DOHH2 (cell line): ENCODE measurements around the gene PCDHGC5.

Source experiments
- H3F3A ChIP-seq: fragments of 200-600 bp; sonication (generic), shearing (Covaris generic); 2 replicates; pipeline ENCODE4 v1.6.0; 2016; ENCODE audit warnings: antibody characterized with exemption, mild to moderate bottlenecking; ENCODE audit not compliant: control insufficient read depth, insufficient read depth
- H3K27ac ChIP-seq: fragments of 200-600 bp; sonication (generic); 2 replicates; pipeline ENCODE4 v1.5.1; 2014; ENCODE audit warnings: low read depth, mild to moderate bottlenecking, low read length, moderate library complexity
- H3K27me3 ChIP-seq: fragments of 200-600 bp; sonication (generic); 2 replicates; pipeline ENCODE4 v1.6.1; 2014; ENCODE audit warnings: mild to moderate bottlenecking, low read length, mixed read lengths; ENCODE audit not compliant: control insufficient read depth
- H3K36me3 ChIP-seq: fragments of 200-600 bp; sonication (generic); 2 replicates; pipeline ENCODE4 v1.6.1; 2014; ENCODE audit warnings: mild to moderate bottlenecking, low read length, moderate library complexity, mixed read lengths; ENCODE audit not compliant: control insufficient read depth
- H3K4me1 ChIP-seq: fragments of 200-600 bp; sonication (generic); 2 replicates; pipeline ENCODE4 v1.6.1; 2014; ENCODE audit warnings: mild to moderate bottlenecking, low read length, mixed read lengths; ENCODE audit not compliant: control insufficient read depth
- H3K4me2 ChIP-seq: fragments of 200-600 bp; sonication (generic); 2 replicates; pipeline ENCODE4 v1.6.0; 2014; ENCODE audit warnings: mild to moderate bottlenecking, low read length, moderate library complexity
- H3K4me3 ChIP-seq: fragments of 200-600 bp; sonication (generic); 2 replicates; pipeline ENCODE4 v1.5.1; 2014; ENCODE audit warnings: mild to moderate bottlenecking, low read length, mixed read lengths
- H3K79me2 ChIP-seq: fragments of 200-600 bp; sonication (generic); 2 replicates; pipeline ENCODE4 v1.6.1; 2014; ENCODE audit warnings: mild to moderate bottlenecking, low read length, mixed read lengths; ENCODE audit not compliant: control insufficient read depth
- H3K9me2 ChIP-seq: fragments of 200-600 bp; sonication (generic); replicated peaks from 2 replicates; pipeline ENCODE4 v1.6.1; 2014; ENCODE audit warnings: mild to moderate bottlenecking, low read length, mixed read lengths; ENCODE audit not compliant: control insufficient read depth
- H3K9me3 ChIP-seq: fragments of 200-600 bp; sonication (generic); 2 replicates; pipeline ENCODE4 v1.6.1; 2014; ENCODE audit warnings: antibody characterized with exemption, low read length, mixed read lengths; ENCODE audit not compliant: control insufficient read depth, insufficient read depth
- H4K20me1 ChIP-seq: fragments of 200-600 bp; sonication (generic); 2 replicates; pipeline ENCODE4 v1.6.0; 2014; ENCODE audit warnings: low read depth, mild to moderate bottlenecking, antibody characterized with exemption, low read length, moderate library complexity; ENCODE audit not compliant: control insufficient read depth, insufficient read depth
- EZH2phosphoT487 ChIP-seq: fragments of 200-600 bp; sonication (generic); IDR thresholded peaks from 2 replicates; pipeline ENCODE4 v1.6.1; 2017; ENCODE audit warnings: borderline replicate concordance, mild to moderate bottlenecking, antibody characterized with exemption, low read length, moderate library complexity, mixed read lengths
- TF ChIP-seq, protein P1 (sequence below): fragments of 200-600 bp; sonication (generic); IDR thresholded peaks from one replicate; pipeline ENCODE4 v1.5.1; 2014; ENCODE audit warnings: antibody characterized with exemption, mild to moderate bottlenecking, low read depth, low read length; ENCODE audit not compliant: poor library complexity, severe bottlenecking

PCDHGC5 gene

DNA sequence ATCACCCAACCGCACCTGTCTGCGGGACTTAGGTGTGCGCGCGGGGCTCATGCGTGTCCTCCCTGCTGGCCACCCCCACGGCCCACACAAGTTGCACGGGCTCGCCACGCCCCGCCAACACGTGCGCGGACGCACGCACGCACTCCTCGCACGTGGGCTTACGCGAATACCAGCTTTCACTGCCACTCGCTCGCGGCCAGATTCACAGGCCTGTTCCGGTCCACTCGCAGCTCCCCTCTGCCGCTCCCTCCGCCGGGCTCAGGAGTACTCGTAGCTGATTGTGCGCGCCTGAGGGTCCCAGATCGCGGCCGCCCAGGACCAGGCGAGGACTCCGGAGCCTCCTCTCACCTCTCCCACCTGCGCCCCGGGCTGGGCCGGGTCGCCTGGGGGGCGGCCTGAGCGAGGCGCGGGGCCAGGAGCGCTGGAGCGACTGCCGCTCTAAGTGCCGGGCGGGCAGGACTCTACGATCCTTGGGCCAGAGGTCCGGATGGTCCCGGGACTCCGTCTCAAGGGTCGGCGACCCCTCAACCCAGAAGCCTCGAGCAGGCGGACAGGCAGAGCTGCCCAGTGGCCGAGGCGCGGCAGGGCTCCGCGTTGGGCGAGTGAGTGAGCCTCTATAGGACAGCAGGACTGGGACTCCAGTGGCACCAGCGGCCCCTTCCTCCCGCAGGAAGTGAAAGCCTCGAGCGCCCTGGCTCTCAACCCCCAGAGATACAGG lies 3.4 kb downstream of the PCDHGC5 start:
- no peaks in the 10 kb centered on the region for H3K9me3 ChIP-seq
- H4K20me1 ChIP-seq, result no peaks in the 10 kb centered on the region
- H3K27ac ChIP-seq, result no peak overlapping the region
- H3K4me2 ChIP-seq, result peak overlapping the region; percentile 63
- peak overlapping the region; percentile 58 for H3K4me3 ChIP-seq
- no peaks in the 10 kb centered on the region for H3K9me2 ChIP-seq
- peaks cover 5% of the 10 kb centered on the region; the same call in 1 of the 2 replicates for H3F3A ChIP-seq
- H3K27me3 ChIP-seq, result no peaks in the 10 kb centered on the region
- H3K4me1 ChIP-seq, result peaks cover 71% of the 10 kb centered on the region
- peaks cover 93% of the 10 kb centered on the region for H3K36me3 ChIP-seq
- no peak for TF ChIP-seq EZH2phosphoT487
- TF ChIP-seq, protein P1, sequence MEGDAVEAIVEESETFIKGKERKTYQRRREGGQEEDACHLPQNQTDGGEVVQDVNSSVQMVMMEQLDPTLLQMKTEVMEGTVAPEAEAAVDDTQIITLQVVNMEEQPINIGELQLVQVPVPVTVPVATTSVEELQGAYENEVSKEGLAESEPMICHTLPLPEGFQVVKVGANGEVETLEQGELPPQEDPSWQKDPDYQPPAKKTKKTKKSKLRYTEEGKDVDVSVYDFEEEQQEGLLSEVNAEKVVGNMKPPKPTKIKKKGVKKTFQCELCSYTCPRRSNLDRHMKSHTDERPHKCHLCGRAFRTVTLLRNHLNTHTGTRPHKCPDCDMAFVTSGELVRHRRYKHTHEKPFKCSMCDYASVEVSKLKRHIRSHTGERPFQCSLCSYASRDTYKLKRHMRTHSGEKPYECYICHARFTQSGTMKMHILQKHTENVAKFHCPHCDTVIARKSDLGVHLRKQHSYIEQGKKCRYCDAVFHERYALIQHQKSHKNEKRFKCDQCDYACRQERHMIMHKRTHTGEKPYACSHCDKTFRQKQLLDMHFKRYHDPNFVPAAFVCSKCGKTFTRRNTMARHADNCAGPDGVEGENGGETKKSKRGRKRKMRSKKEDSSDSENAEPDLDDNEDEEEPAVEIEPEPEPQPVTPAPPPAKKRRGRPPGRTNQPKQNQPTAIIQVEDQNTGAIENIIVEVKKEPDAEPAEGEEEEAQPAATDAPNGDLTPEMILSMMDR, result no peak
- peaks cover 68% of the 10 kb centered on the region for H3K79me2 ChIP-seq

DNA sequence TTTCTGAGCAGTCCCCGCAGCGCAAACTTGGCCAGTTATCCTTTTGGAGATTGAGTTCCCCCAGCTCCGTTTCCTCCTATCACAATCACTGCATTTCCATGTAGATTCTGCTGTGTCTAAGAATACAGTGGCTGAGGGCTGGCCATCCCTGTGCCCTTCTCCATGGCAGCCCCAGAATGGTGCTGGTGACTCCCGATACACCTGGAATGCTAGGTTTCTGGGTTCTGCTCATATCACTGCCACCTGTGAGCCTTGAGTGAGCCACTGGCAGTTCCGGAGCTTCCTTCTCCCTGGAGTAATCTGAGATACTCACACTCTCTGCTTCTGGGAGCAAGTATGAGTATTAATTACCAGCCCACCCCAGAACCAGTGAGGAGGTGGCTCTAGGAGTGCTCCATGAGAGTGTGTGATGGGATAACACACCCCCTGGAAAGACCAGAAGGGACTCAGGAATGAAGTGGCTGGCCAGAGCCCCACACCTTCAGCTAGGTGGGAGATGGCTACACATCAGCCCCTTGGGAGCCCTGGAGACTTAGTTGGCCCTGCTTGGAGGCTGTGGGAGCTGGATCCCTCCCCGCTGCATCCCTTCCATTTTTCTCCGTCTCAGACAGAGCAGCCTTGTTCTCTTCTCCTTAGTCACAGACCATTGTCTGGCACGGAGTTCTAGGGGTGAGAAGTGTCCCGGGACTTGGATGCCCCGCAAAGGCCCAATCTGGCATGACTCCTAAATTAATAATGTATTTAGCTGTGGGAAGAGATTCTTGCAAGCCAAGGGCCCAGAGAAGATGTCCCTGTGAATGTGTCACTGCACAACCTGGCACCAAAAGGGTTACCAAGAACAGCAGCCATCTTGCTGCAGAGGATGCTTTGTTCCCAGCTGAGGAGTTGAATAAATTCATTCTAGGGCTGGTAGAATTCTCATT lies 4.9 kb downstream of the PCDHGC5 start:
- Histone ChIP-seq H3K27ac (0 out of 2 replicates have a peak overlapping the region, but pooled peaks have one; percentile 23), H3F3A (peaks cover 5% of the 10 kb centered on the region; the same call in 1 of the 2 replicates), H3K9me3 (no peaks in the 10 kb centered on the region), H3K79me2 (peaks cover 54% of the 10 kb centered on the region), H3K36me3 (peaks cover 88% of the 10 kb centered on the region), H3K4me2 (peak overlapping the region; percentile 48), H4K20me1 (no peaks in the 10 kb centered on the region), H3K4me1 (peaks cover 65% of the 10 kb centered on the region), H3K4me3 (no peak overlapping the region), H3K9me2 (no peaks in the 10 kb centered on the region), H3K27me3 (no peaks in the 10 kb centered on the region)
- TF ChIP-seq, protein P1, result no peak

DNA sequence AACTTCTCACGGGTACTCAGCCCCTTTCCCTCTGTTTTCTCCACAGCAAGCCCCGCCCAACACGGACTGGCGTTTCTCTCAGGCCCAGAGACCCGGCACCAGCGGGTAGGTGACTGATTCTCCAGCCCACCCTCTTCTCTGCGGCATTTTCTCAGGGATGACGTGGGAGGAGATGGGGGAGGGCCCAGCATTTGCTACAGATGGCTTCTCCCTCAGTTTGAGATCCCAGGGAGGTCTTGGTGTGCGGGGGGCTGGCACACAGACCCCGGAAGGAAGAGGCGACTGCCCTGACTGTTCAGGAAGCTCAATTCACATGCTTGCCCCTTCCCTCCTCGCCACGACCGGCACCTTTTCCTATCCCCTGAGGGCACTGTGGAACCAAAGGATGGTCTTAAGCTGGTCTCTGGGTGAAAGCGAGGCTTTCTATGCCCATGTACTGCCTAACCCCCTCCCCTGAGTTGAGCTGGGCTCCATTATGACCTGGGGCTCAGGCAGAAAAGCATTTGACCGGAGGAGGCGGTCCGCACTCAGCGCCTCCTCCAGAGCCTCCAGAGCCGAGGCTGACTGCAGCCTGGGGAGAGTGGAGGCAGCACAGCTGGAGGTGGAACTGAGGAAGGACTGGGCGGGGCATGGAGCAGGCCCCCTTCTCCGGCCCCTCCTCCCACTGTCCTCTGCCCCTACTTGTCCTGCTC lies 6.0 kb downstream of the PCDHGC5 start:
- Histone ChIP-seq H3K4me2 (peak overlapping the region; percentile 48), H3K4me3 (peak overlapping the region; percentile 45), H4K20me1 (no peaks in the 10 kb centered on the region), H3K36me3 (peaks cover 84% of the 10 kb centered on the region), H3K79me2 (peaks cover 42% of the 10 kb centered on the region), H3F3A (peaks cover 5% of the 10 kb centered on the region; the same call in 1 of the 2 replicates), H3K27me3 (no peaks in the 10 kb centered on the region), H3K9me3 (no peaks in the 10 kb centered on the region), H3K4me1 (peaks cover 62% of the 10 kb centered on the region), H3K27ac (no peak overlapping the region), H3K9me2 (no peaks in the 10 kb centered on the region)
- TF ChIP-seq EZH2phosphoT487, result no peak
